Neural cell (in vitro differentiated cells): Measurements from ENCODE around the gene GFRA1. TPM values are rescaled to one million over a fixed set of nuclear protein-coding genes. Genes with fewer than 3 reads are reported as not detected.

Experiments
- H2AFZ ChIP-seq: fragments of 200-600, 300-800 bp; sonication (generic), shearing (Covaris generic); 2 replicates; pipeline ENCODE4 v1.6.0; 2014; ENCODE audit warnings: low read depth, mild to moderate bottlenecking, antibody characterized with exemption, low read length, moderate library complexity
- H3F3A ChIP-seq: fragments of 200-600 bp; shearing (Covaris generic); 2 replicates; pipeline ENCODE4 v1.6.1; 2016; ENCODE audit warnings: mild to moderate bottlenecking, moderate library complexity, mixed read lengths, antibody characterized with exemption, low read length; ENCODE audit not compliant: insufficient read depth, poor library complexity, severe bottlenecking
- H3K27ac ChIP-seq: fragments of 200-600, 300-800 bp; sonication (generic), shearing (Covaris generic); 2 replicates; pipeline ENCODE4 v1.5.1; 2014; ENCODE audit warnings: mild to moderate bottlenecking, low read length, moderate library complexity
- H3K27me3 ChIP-seq: fragments of 300-800, 200-600 bp; sonication (generic), shearing (Covaris generic); 2 replicates; pipeline ENCODE4 v1.6.0; 2014; ENCODE audit warnings: mild to moderate bottlenecking, low read depth, low read length, moderate library complexity; ENCODE audit not compliant: insufficient read depth
- H3K36me3 ChIP-seq: fragments of 300-800, 200-600 bp; sonication (generic), shearing (Covaris generic); 2 replicates; pipeline ENCODE4 v1.5.1; 2014; ENCODE audit warnings: mild to moderate bottlenecking, antibody characterized with exemption, low read length, moderate library complexity; ENCODE audit not compliant: insufficient read depth
- H3K4me2 ChIP-seq: fragments of 300-800, 200-600 bp; sonication (generic), shearing (Covaris generic); 2 replicates; pipeline ENCODE4 v1.6.0; 2014; ENCODE audit warnings: mild to moderate bottlenecking, low read length
- H3K4me3 ChIP-seq: fragments of 300-800, 200-600 bp; sonication (generic), shearing (Covaris generic); 2 replicates; pipeline ENCODE4 v1.5.1; 2014; ENCODE audit warnings: mild to moderate bottlenecking, low read length, moderate library complexity
- H3K79me2 ChIP-seq: fragments of 200-600 bp; shearing (Covaris generic); replicated peaks from 2 replicates; pipeline ENCODE4 v1.6.0; 2014; ENCODE audit warnings: mild to moderate bottlenecking, low read length, moderate library complexity; ENCODE audit not compliant: insufficient read depth
- H3K9ac ChIP-seq: fragments of 300-800, 200-600 bp; sonication (generic), shearing (Covaris generic); 2 replicates; pipeline ENCODE4 v1.6.1; 2016; ENCODE audit warnings: mild to moderate bottlenecking, low read length, mixed read lengths
- H3K9me2 ChIP-seq: fragments of 200-600 bp; shearing (Covaris generic); 2 replicates; pipeline ENCODE4 v1.6.1; 2016; ENCODE audit warnings: mild to moderate bottlenecking, low read length, mixed read lengths; ENCODE audit not compliant: insufficient read depth
- H3K9me3 ChIP-seq: fragments of 200-600, 300-800 bp; sonication (generic), shearing (Covaris generic); 2 replicates; pipeline ENCODE4 v1.6.1; 2016; ENCODE audit warnings: mild to moderate bottlenecking, mixed run types, low read length, moderate library complexity, mixed read lengths
- H4K20me1 ChIP-seq: fragments of 200-600 bp; shearing (Covaris generic); 2 replicates; pipeline ENCODE4 v1.6.1; 2016; ENCODE audit warnings: mild to moderate bottlenecking, mixed run types; ENCODE audit not compliant: insufficient read depth
- EP300 ChIP-seq: fragments of 450-650 bp; conservative IDR thresholded peaks from 2 replicates; pipeline ENCODE4 v1.6.1; 2014; ENCODE audit warnings: antibody characterized with exemption, mild to moderate bottlenecking, moderate library complexity; ENCODE audit not compliant: poor library complexity, severe bottlenecking
- EZH2 ChIP-seq: fragments of 200-600, 300-800 bp; shearing (Covaris generic), sonication (generic); IDR thresholded peaks from 2 replicates; pipeline ENCODE4 v1.6.1; 2014; ENCODE audit warnings: antibody characterized with exemption, low read length, borderline replicate concordance, mild to moderate bottlenecking; ENCODE audit not compliant: insufficient read depth, poor library complexity, severe bottlenecking
- MXI1 ChIP-seq: fragments of 450-650 bp; conservative IDR thresholded peaks from 2 replicates; pipeline ENCODE4 v1.6.1; 2014; ENCODE audit warnings: antibody characterized with exemption, mild to moderate bottlenecking; ENCODE audit not compliant: poor library complexity, severe bottlenecking
- POLR2AphosphoS5 ChIP-seq: IDR thresholded peaks from 2 replicates; pipeline ENCODE4 v1.6.1; 2012
- RAD21 ChIP-seq: fragments of 450-650 bp; conservative IDR thresholded peaks from 2 replicates; pipeline ENCODE4 v1.6.1; 2014; ENCODE audit warnings: antibody characterized with exemption, mild to moderate bottlenecking, moderate library complexity
- REST ChIP-seq: IDR thresholded peaks from 2 replicates; pipeline ENCODE4 v1.6.1; 2012; ENCODE audit warnings: borderline replicate concordance
- SMC3 ChIP-seq: fragments of 450-650 bp; conservative IDR thresholded peaks from 2 replicates; pipeline ENCODE4 v1.6.1; 2014; ENCODE audit warnings: antibody characterized with exemption, mild to moderate bottlenecking, moderate library complexity; ENCODE audit not compliant: poor library complexity
- TAF1 ChIP-seq: IDR thresholded peaks from 2 replicates; pipeline ENCODE4 v1.6.1; 2012; ENCODE audit warnings: low read depth
- polyA plus RNA-seq: library from polyadenylated mRNA; depleted of rRNA; stranded (reverse); fragments of >200 nt; gene quantifications from 2 replicates; pipeline ENCODE4 v1.2.3, GENCODE V29; 2014
- TF ChIP-seq, protein P1 (sequence below): fragments of 450-650 bp; IDR thresholded peaks from 2 replicates; pipeline ENCODE4 v1.5.1; 2014; ENCODE audit warnings: antibody characterized with exemption, mild to moderate bottlenecking, moderate library complexity; ENCODE audit not compliant: poor library complexity, severe bottlenecking

GFRA1 gene
- polyA plus RNA-seq, 1 donor from 2014 or later: 2.3 TPM

- Histone ChIP-seq H3K4me2 (no peak overlapping the region), H3K27me3 (no peaks in the 10 kb centered on the region), H2AFZ (no peak overlapping the region), H3K27ac (no peak overlapping the region), H3F3A (no peaks in the 10 kb centered on the region), H3K4me3 (no peak overlapping the region), H3K9me2 (no peaks in the 10 kb centered on the region), H3K79me2 (no peaks in the 10 kb centered on the region), H3K9me3 (no peaks in the 10 kb centered on the region), H3K36me3 (no peaks in the 10 kb centered on the region), H4K20me1 (no peaks in the 10 kb centered on the region), H3K9ac (no peak overlapping the region)
- TF ChIP-seq REST (no peak), SMC3 (no peak), RAD21 (no peak), POLR2AphosphoS5 (no peak), TAF1 (no peak)
These were observed 16.9 kb downstream of the GFRA1 start for GRCh38 chr10:116255886-116256751.

- Histone ChIP-seq H3K4me2 (no peak overlapping the region), H3K27me3 (no peaks in the 10 kb centered on the region), H3K9ac (no peak overlapping the region), H4K20me1 (no peaks in the 10 kb centered on the region), H3K36me3 (no peaks in the 10 kb centered on the region), H3F3A (no peaks in the 10 kb centered on the region), H3K9me2 (no peaks in the 10 kb centered on the region), H2AFZ (no peak overlapping the region), H3K9me3 (no peaks in the 10 kb centered on the region), H3K79me2 (no peaks in the 10 kb centered on the region), H3K27ac (no peak overlapping the region), H3K4me3 (no peak overlapping the region)
- TF ChIP-seq EZH2 (no peak), EP300 (no peak), SMC3 (no peak), REST (no peak), RAD21 (no peak), MXI1 (no peak), POLR2AphosphoS5 (no peak)
- TF ChIP-seq, protein P1, sequence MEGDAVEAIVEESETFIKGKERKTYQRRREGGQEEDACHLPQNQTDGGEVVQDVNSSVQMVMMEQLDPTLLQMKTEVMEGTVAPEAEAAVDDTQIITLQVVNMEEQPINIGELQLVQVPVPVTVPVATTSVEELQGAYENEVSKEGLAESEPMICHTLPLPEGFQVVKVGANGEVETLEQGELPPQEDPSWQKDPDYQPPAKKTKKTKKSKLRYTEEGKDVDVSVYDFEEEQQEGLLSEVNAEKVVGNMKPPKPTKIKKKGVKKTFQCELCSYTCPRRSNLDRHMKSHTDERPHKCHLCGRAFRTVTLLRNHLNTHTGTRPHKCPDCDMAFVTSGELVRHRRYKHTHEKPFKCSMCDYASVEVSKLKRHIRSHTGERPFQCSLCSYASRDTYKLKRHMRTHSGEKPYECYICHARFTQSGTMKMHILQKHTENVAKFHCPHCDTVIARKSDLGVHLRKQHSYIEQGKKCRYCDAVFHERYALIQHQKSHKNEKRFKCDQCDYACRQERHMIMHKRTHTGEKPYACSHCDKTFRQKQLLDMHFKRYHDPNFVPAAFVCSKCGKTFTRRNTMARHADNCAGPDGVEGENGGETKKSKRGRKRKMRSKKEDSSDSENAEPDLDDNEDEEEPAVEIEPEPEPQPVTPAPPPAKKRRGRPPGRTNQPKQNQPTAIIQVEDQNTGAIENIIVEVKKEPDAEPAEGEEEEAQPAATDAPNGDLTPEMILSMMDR: no peak
These were observed 18.4 kb downstream of the GFRA1 start for GRCh38 chr10:116254422-116255155.
